Panc1 (cell line): ENCODE results near the gene BRINP2. TPM values are rescaled to one million over a fixed set of nuclear protein-coding genes. Genes with fewer than 3 reads are reported as not detected.

Experiments
- ATAC-seq: fragments of 200-7000 bp; cut with Tn5 transposase; 2 replicates; pipeline ENCODE4 v1.9.1; 2020; ENCODE audit warnings: mild to moderate bottlenecking, moderate library complexity
- Bru-seq: library from RNA; stranded (reverse); fragments of 400-500 nt; gene quantifications from one replicate; lab custom pipeline; 2021; lab: Mats Ljungman, UMichigan
- BruChase-seq, 2 experiments: library from RNA; stranded (reverse); fragments of 400-500 nt; gene quantifications; one replicate each; lab custom pipeline; 2021; lab: Mats Ljungman, UMichigan
- BruUV-seq: library from RNA; stranded (reverse); fragments of 400-500 nt; replicated peaks from 2 replicates; lab custom pipeline; 2021; lab: Mats Ljungman, UMichigan
- CTCF ChIA-PET: fragments of 300-600 bp; sonication (Branson Sonifier 250); formaldehyde crosslinking; loops from one replicate; lab custom pipeline; 2022; ENCODE audit warnings: antibody characterized with exemption; lab: Charles Lee
- POLR2A ChIA-PET: fragments of 300-600 bp; sonication (Branson Sonifier 250); formaldehyde crosslinking; loops from one replicate; lab custom pipeline; 2022; ENCODE audit warnings: antibody characterized with exemption; lab: Charles Lee
- DNase-seq: peaks from one replicate; pipeline ENCODE4 v3.0.0-alpha.2; 2010; ENCODE audit warnings: low read depth, low spot score
- H3K27ac ChIP-seq: 2 replicates; pipeline ENCODE4 v1.5.1; 2011; ENCODE audit warnings: mild to moderate bottlenecking, low read length, inconsistent platforms
- H3K27me3 ChIP-seq: fragments of 200-500 bp; sonication (Bioruptor generic); 2 replicates; pipeline ENCODE4 v1.6.0; 2014; ENCODE audit warnings: low read length, inconsistent platforms; ENCODE audit not compliant: control insufficient read depth, insufficient read depth
- H3K36me3 ChIP-seq: fragments of 200-500 bp; sonication (Bioruptor generic); 2 replicates; pipeline ENCODE4 v1.5.1; 2014; ENCODE audit warnings: inconsistent platforms, mild to moderate bottlenecking, low read length, moderate library complexity; ENCODE audit not compliant: control insufficient read depth, insufficient read depth
- H3K4me1 ChIP-seq: 2 replicates; pipeline ENCODE4 v1.5.1; 2011; ENCODE audit warnings: inconsistent platforms, mild to moderate bottlenecking, low read length, moderate library complexity; ENCODE audit not compliant: control insufficient read depth, insufficient read depth
- H3K4me3 ChIP-seq, 2 experiments: 2 replicates each; pipeline ENCODE4 v1.5.1; 2011 to 2012; ENCODE audit warnings: low read depth in 2 of 2, low read length in 2 of 2, mild to moderate bottlenecking in 2 of 2, inconsistent platforms in 1 of 2, moderate library complexity in 1 of 2
- H3K9me3 ChIP-seq: fragments of 200-500 bp; sonication (Bioruptor generic); 2 replicates; pipeline ENCODE4 v1.5.1; 2014; ENCODE audit warnings: low read depth, mild to moderate bottlenecking, inconsistent platforms, low read length, moderate library complexity; ENCODE audit not compliant: control insufficient read depth, insufficient read depth
- CTCF ChIP-seq: fragments of 450-650 bp; IDR thresholded peaks from 2 replicates; pipeline ENCODE4 v1.5.1; 2017; ENCODE audit warnings: mild to moderate bottlenecking
- POLR2AphosphoS5 ChIP-seq: IDR thresholded peaks from 2 replicates; pipeline ENCODE4 v1.6.1; 2012; ENCODE audit warnings: mild to moderate bottlenecking, low read depth, low read length, moderate library complexity
- REST ChIP-seq, 2 experiments: IDR thresholded peaks; 2 replicates each; pipeline ENCODE4 v1.6.1; 2011 to 2012; ENCODE audit warnings: low read depth in 2 of 2, control low read depth in 1 of 2, low read length in 1 of 2, mild to moderate bottlenecking in 1 of 2, moderate library complexity in 1 of 2; ENCODE audit not compliant: insufficient read depth in 1 of 2
- SIN3A ChIP-seq: IDR thresholded peaks from 2 replicates; pipeline ENCODE4 v1.6.1; 2012; ENCODE audit warnings: low read depth, mild to moderate bottlenecking, low read length, moderate library complexity, borderline replicate concordance; ENCODE audit not compliant: insufficient read depth
- TCF7L2 ChIP-seq: IDR thresholded peaks from 2 replicates; pipeline ENCODE4 v1.6.1; 2011; ENCODE audit warnings: mild to moderate bottlenecking, low read depth, low read length, inconsistent platforms
- in situ Hi-C: cut with HindIII; loops from 2 replicates; pipeline ENCODE4 v1.10.0; 2016; ENCODE audit warnings: low sequenced_read_pairs, low pct_unique_long_range_greater_than_20kb
- intact Hi-C: fragments of 100-400 bp; cut with micrococcal nuclease; formaldehyde crosslinking; loops from one replicate; pipeline ENCODE4 v1.10.0; 2022; ENCODE audit not compliant: unreplicated experiment
- long read RNA-seq: library from polyadenylated mRNA; unstranded; transcript quantifications from one replicate; pipeline ENCODE4 v2.0.0, GENCODE V29; 2021; ENCODE audit not compliant: unreplicated experiment
- polyA plus RNA-seq: library from polyadenylated mRNA; unstranded; fragments of >200 nt; gene quantifications from one replicate; pipeline ENCODE4 v1.2.1, GENCODE V29; 2012; ENCODE audit warnings: missing spikeins; ENCODE audit not compliant: insufficient read length
- total RNA-seq: library from RNA; stranded (reverse); gene quantifications from one replicate; pipeline ENCODE4 v1.2.1, GENCODE V29; 2021; ENCODE audit not compliant: unreplicated experiment

BRINP2 gene, protein sequence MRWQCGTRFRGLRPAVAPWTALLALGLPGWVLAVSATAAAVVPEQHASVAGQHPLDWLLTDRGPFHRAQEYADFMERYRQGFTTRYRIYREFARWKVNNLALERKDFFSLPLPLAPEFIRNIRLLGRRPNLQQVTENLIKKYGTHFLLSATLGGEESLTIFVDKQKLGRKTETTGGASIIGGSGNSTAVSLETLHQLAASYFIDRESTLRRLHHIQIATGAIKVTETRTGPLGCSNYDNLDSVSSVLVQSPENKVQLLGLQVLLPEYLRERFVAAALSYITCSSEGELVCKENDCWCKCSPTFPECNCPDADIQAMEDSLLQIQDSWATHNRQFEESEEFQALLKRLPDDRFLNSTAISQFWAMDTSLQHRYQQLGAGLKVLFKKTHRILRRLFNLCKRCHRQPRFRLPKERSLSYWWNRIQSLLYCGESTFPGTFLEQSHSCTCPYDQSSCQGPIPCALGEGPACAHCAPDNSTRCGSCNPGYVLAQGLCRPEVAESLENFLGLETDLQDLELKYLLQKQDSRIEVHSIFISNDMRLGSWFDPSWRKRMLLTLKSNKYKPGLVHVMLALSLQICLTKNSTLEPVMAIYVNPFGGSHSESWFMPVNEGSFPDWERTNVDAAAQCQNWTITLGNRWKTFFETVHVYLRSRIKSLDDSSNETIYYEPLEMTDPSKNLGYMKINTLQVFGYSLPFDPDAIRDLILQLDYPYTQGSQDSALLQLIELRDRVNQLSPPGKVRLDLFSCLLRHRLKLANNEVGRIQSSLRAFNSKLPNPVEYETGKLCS
- total RNA-seq (not detected), Bru-seq, nascent RNA (percentile 1 among the genes with signal in this experiment), BruChase-seq, experiment 1, labeled RNA remaining after a 2-hour chase (not detected), BruChase-seq, experiment 2, labeled RNA remaining after a 6-hour chase (not detected)
- not detected for polyA plus RNA-seq
- long read RNA-seq = 0 reads

DNA sequence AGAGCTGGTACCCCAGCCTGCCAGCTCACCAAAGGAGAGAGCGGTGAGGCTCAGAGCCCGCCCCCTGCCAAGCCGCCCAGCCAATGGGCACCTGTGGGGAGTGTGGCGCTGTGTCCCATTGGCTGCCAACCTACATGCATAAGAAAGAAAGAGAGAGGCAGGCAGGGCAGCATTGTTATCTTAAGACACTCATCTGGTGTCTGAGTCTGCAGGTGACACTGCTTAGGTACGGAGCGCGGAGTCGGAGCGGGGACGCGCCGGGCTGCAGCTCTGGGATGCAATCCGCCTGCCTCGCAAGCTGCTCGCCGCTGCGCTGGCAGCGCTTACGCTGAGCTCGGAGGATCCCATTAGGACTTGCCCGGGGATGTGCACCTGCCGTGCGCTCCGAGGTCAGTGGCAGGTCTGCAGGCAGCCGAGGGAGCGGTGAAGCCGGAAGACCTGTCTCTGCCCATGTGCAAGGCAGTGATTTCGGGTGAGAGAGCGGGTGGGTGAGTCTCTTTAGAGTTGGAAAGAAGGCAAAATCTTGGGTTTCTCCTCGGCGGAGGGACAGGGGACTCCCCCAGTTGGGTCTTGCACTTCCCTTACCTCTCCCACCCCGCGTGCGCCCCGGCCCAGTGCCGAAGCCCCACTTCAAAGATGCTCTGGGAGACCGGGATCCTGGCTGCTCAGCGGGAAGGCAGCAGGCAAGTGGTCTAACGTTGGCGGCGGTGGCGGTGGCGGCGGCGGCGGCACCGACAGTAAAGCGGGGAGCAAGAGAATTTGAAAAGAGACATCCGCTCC, at the start of gene BRINP2:
TSS of gene BRINP2 (plus strand) at position 203 of the 780 bp plus-strand sequence. CDS start 58,919 bp downstream, outside the sequence.
- POLR2A ChIA-PET = no interaction called here
- no peak for TF ChIP-seq SIN3A
- no peak for TF ChIP-seq TCF7L2
- TF ChIP-seq CTCF = no peak
- TF ChIP-seq POLR2AphosphoS5 = no peak
- no peak for TF ChIP-seq REST (IDR thresholded peaks at IDR 0.05; ENCODE audit: insufficient read depth in 1 of 2, low read depth in 2 of 2, low read length in 1 of 2)
- ATAC-seq (peak; percentile 69), DNase-seq (no peak)
- H3K27me3 ChIP-seq = peaks cover 29% of the 10 kb centered on the region
- CTCF ChIA-PET = no interaction called here
- no TSS peak for BruUV-seq
- no peaks in the 10 kb centered on the region for H3K4me1 ChIP-seq
- H3K4me3 ChIP-seq = peak within 1 kb of the TSS; percentile 25 to 30; a peak in 3 of 4 replicates
- H3K36me3 ChIP-seq = no peaks in the 10 kb centered on the region
- H3K27ac ChIP-seq = no peak within 1 kb of the TSS
- intact Hi-C loops = no loop called here
- in situ Hi-C loops = no loop called here
- no peaks in the 10 kb centered on the region for H3K9me3 ChIP-seq

GRCh38 chr1:177122461-177123251, 48.1 kb upstream of the BRINP2 start:
- Histone ChIP-seq H3K27me3 (peaks cover 2% of the 10 kb centered on the region), H3K9me3 (no peaks in the 10 kb centered on the region), H3K4me3 (no peak overlapping the region), H3K27ac (no peak overlapping the region), H3K36me3 (no peaks in the 10 kb centered on the region), H3K4me1 (no peaks in the 10 kb centered on the region)
- intact Hi-C loops = no loop called here
- DNase-seq (no peak), ATAC-seq (no peak)
- BruUV-seq = no TSS peak
- CTCF ChIA-PET = no interaction called here
- POLR2A ChIA-PET = no interaction called here
- TF ChIP-seq TCF7L2 = no peak
- TF ChIP-seq CTCF = no peak
- TF ChIP-seq POLR2AphosphoS5 = no peak
- no peak for TF ChIP-seq SIN3A
- TF ChIP-seq REST (IDR thresholded peaks at IDR 0.05; ENCODE audit: insufficient read depth in 1 of 2, low read depth in 2 of 2, low read length in 1 of 2) = no peak
- in situ Hi-C loops = no loop called here
